Measurements from ENCODE around the gene BOLA2B.
"Not testable (repeated sequence)": the region's sequence is repeated elsewhere in the genome, so short reads cannot be mapped to it uniquely, and the experiment has no call there.

BOLA2B gene

DNA sequence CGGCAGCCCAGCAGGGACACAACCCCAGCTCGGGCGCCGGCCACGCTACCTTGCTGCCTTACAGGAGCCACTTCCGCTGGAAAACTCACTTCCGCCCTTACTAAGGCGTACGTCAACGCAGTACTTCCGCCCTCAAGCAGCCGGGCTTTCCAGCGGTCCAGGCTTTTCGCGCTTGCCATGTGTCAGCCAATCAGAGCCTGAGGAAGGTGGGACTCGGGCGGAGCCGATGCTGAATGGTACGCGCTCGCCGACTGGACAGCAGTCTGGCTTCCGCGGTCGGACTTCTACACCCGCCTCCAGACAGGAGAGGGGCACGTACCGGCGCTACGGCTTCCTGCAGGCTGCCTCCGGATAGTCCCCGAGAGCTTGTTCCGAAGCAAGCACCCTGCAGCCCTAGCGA is at the start of gene BOLA2B, which contains the start of gene SLX1A:
TSS of gene BOLA2B (minus strand) at position 52 of the 400 bp plus-strand sequence. CDS start 71 bp downstream, outside the sequence.
TSS of gene SLX1A (plus strand) at position 261 of the 400 bp plus-strand sequence. CDS start 210 bp downstream, outside the sequence.
- not testable (repeated sequence) for H3K9me3 ChIP-seq (ENCODE audit: control insufficient read depth, low read length); H3K27me3 ChIP-seq (replicated peaks; ENCODE audit: control insufficient read depth, insufficient read depth, low read length); DNase-seq (ENCODE audit: low read depth); H3K4me1 ChIP-seq (ENCODE audit: control insufficient read depth, insufficient read depth, low read length); H3K36me3 ChIP-seq (ENCODE audit: control insufficient read depth, insufficient read depth, low read length, severe bottlenecking); H3K9ac ChIP-seq (ENCODE audit: low read length)
- peak within 1 kb of the TSS; percentile 68 for H3K4me3 ChIP-seq (ENCODE audit: low read length)

DNA sequence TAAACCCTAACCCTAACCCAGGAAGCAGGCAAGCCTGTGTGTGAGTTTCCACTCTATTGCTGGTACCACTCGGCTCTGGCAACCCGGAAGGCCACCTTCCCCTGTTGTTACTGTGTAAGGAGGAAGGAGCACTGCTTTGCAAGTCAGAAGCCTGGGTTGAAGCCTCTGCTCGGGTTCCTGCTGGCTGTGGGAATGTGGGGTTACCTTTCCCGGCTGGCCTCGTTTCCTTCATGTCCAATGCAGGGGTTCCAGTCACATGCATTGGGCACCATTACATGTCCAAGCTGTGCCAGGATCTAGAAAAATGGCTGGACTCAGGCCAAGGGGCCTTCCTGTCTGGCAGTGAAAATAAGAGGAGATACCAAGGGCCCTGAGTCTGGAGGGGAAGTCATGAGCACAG is 23.6 kb upstream of the BOLA2B start:
- not testable (repeated sequence) for DNase-seq (ENCODE audit: low read depth); H3K9me3 ChIP-seq (ENCODE audit: control insufficient read depth, low read length); H3K36me3 ChIP-seq (ENCODE audit: control insufficient read depth, insufficient read depth, low read length, severe bottlenecking); H3K4me3 ChIP-seq (ENCODE audit: low read length); H3K9ac ChIP-seq (ENCODE audit: low read length); H3K27me3 ChIP-seq (replicated peaks; ENCODE audit: control insufficient read depth, insufficient read depth, low read length); H3K4me1 ChIP-seq (ENCODE audit: control insufficient read depth, insufficient read depth, low read length)

DNA sequence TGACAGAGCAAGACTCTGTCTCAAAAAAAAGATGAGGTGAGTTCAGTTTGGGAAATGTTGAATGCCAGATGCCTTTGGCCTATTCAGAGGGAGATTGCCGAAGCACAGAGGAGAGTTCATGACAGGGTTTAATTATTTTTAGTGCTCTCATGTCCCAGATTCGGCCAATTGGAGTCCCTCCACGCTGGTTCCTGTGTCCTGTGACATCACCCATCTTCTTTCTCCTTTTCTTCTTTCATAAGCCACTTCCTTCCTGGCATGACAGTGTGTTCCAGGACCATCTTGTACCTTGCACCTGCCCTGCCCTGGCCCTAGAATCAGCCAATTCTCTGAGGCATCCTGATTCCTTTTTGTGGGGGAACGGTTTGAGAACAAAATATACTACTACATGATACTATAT is 17.9 kb upstream of the BOLA2B start:
- H3K27me3 ChIP-seq (replicated peaks; ENCODE audit: control insufficient read depth, insufficient read depth, low read length); H3K9me3 ChIP-seq (ENCODE audit: control insufficient read depth, low read length); H3K36me3 ChIP-seq (ENCODE audit: control insufficient read depth, insufficient read depth, low read length, severe bottlenecking); DNase-seq (ENCODE audit: low read depth); H3K4me3 ChIP-seq (ENCODE audit: low read length); H3K4me1 ChIP-seq (ENCODE audit: control insufficient read depth, insufficient read depth, low read length); H3K9ac ChIP-seq (ENCODE audit: low read length): not testable (repeated sequence)

DNA sequence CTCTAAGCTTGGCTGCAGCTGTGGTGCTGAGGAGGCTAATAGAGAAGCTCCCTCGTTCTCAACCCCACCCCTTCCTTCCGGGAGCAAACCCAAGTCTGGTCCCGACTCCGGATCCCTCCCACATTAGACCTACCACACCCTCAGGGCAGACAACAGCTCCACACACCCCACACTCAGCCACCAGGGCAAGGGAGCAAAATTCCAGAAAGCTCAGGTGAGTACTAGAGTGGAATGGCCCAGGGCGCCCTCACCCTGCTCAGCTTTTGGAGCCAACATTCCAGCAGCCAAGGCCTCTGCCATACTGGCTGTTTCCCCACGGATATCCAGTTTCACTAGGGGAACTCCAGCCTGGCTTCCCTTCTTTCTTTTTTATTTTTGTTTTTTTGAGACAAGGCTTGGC is 15.6 kb upstream of the BOLA2B start:
- not testable (repeated sequence) for H3K4me1 ChIP-seq (ENCODE audit: control insufficient read depth, insufficient read depth, low read length); H3K9me3 ChIP-seq (ENCODE audit: control insufficient read depth, low read length); H3K9ac ChIP-seq (ENCODE audit: low read length); H3K36me3 ChIP-seq (ENCODE audit: control insufficient read depth, insufficient read depth, low read length, severe bottlenecking); H3K4me3 ChIP-seq (ENCODE audit: low read length); H3K27me3 ChIP-seq (replicated peaks; ENCODE audit: control insufficient read depth, insufficient read depth, low read length); DNase-seq (ENCODE audit: low read depth)

DNA sequence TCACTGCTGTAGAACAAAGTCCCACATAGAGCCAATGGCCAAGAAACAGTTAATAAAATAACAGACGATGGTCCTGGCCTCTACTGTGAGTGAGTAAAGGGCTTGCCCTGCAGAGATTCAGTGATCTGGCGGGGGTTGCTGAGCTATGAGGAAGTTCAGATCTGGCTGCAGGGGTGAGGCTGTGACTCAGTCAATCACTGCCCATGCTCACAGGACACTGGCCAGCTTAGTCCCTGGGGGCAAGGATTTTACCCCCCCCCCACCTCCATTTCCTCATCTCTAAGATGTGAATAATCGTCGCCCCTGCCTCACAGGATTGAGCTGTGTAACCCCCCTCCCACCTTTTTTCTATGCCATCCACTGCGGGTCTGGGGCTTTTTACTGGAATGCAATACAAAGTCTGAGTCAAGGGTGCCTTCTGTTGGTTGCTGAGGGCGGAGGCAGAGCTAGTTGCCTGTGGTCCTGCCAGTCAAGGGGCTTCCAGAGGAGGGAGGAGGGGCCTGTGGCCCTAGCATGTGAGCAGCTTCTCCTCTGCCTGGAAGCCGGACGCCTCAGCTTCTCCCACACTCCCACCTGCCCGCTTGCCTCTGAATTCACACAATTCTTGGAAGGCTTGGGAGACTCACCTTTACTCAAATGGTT is 13.7 kb upstream of the BOLA2B start:
- DNase-seq (ENCODE audit: low read depth); H3K9ac ChIP-seq (ENCODE audit: low read length); H3K4me1 ChIP-seq (ENCODE audit: control insufficient read depth, insufficient read depth, low read length): not testable (repeated sequence)

DNA sequence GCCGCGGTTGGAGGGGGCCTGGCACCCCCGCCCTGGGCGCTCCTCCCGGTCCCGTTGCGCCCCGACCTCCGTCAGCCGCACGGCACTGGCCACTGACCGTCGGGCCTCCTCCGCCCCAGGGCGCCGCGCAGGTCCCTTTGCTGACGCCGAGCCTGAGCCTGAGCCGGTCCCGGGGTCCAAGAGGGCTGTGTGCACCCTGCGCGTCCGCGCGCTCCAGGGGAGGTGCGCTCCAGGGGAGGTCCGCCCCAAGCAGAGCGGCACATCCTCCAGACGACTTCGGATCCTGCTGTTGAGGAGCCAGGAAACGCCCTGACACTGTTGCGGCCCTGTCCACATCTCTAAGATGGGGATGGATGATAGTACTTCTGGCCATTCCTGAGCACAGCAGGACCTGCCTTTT is 12.8 kb upstream of the BOLA2B start:
- H3K9ac ChIP-seq (ENCODE audit: low read length); DNase-seq (ENCODE audit: low read depth); H3K4me1 ChIP-seq (ENCODE audit: control insufficient read depth, insufficient read depth, low read length); H3K27me3 ChIP-seq (replicated peaks; ENCODE audit: control insufficient read depth, insufficient read depth, low read length); H3K4me3 ChIP-seq (ENCODE audit: low read length); H3K36me3 ChIP-seq (ENCODE audit: control insufficient read depth, insufficient read depth, low read length, severe bottlenecking); H3K9me3 ChIP-seq (ENCODE audit: control insufficient read depth, low read length): not testable (repeated sequence)

More for the DNA sequence above, 13.7 kb upstream of the BOLA2B start:
- H3K27me3 ChIP-seq (replicated peaks; ENCODE audit: control insufficient read depth, insufficient read depth, low read length); H3K9me3 ChIP-seq (ENCODE audit: control insufficient read depth, low read length); H3K36me3 ChIP-seq (ENCODE audit: control insufficient read depth, insufficient read depth, low read length, severe bottlenecking); H3K4me3 ChIP-seq (ENCODE audit: low read length): not testable (repeated sequence)

DNA sequence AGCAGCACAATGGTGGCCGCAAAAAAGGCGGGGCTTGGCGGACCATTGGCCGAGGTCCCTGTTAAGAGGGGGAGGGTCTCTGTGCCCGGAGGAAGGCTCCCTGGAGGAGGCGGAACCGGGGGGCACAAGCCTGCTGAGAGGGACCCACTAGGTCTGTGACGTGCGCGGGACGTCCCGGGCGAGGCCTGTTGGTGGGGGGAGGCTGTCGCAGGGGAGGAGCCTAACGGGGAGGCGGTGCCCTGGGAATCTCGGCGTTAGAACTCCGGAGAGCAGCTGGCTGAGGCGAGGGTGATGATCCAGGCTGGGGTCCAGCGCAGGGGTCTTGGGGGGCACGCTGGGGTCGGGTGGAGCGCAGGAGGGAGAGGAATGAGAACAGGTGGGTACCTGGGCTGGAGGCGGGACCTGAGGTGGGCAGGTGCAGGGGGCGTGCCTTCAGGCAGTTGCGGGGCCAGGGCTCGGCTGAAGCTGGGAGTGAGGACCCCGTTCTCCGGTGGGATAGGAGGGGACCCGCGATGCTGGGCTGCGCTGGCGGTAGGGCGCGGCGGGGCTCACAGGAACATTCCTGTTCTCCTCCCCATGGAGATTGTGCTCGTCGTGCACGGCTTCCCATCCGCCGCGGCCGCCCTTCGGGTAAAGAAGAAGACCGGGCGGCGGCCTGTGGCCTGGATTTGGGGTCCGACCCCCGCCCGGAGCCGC is 12.2 kb upstream of the BOLA2B start:
- H3K9ac ChIP-seq (ENCODE audit: low read length); H3K9me3 ChIP-seq (ENCODE audit: control insufficient read depth, low read length); H3K36me3 ChIP-seq (ENCODE audit: control insufficient read depth, insufficient read depth, low read length, severe bottlenecking); H3K27me3 ChIP-seq (replicated peaks; ENCODE audit: control insufficient read depth, insufficient read depth, low read length); H3K4me1 ChIP-seq (ENCODE audit: control insufficient read depth, insufficient read depth, low read length); DNase-seq (ENCODE audit: low read depth): not testable (repeated sequence)
- H3K4me3 ChIP-seq (ENCODE audit: low read length): peak overlapping the region; percentile 52

DNA sequence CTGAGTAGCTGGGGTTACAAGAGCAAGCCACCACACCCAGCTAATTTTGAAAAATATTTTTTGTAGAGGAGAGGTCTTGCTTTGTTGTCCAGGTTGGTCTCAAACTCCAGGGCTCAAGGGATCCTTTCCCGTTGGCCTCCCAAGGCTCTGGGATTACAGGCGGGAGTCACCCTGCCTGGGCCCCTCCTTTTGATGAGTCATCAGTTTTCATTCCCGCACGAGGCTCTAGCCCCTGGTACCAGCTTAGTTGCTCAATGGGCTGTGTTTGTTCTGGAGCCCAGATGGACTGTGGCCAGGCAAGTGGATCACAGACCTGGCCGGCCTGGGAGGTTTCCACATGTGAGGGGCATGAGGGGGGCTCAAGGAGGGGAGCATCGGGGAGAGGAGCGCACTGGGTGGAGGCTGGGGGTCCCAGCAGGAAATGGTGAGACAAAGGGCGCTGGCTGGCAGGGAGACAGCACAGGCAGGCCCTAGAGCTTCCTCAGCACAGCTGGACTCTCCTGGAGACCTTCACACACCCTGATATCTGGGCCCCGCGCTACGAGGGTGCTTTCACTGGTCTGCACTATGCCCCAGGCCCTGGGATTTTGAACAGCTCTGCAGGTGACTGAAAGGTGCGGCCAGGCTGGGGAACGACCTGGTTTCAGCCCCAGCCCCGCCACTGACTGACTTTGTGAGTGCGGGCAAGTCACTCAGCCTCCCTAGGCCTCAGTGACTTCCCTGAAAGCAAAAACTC is 6.3 kb upstream of the BOLA2B start:
- H3K27me3 ChIP-seq (replicated peaks; ENCODE audit: control insufficient read depth, insufficient read depth, low read length); DNase-seq (ENCODE audit: low read depth); H3K9me3 ChIP-seq (ENCODE audit: control insufficient read depth, low read length); H3K36me3 ChIP-seq (ENCODE audit: control insufficient read depth, insufficient read depth, low read length, severe bottlenecking); H3K4me1 ChIP-seq (ENCODE audit: control insufficient read depth, insufficient read depth, low read length); H3K9ac ChIP-seq (ENCODE audit: low read length); H3K4me3 ChIP-seq (ENCODE audit: low read length): not testable (repeated sequence)

DNA sequence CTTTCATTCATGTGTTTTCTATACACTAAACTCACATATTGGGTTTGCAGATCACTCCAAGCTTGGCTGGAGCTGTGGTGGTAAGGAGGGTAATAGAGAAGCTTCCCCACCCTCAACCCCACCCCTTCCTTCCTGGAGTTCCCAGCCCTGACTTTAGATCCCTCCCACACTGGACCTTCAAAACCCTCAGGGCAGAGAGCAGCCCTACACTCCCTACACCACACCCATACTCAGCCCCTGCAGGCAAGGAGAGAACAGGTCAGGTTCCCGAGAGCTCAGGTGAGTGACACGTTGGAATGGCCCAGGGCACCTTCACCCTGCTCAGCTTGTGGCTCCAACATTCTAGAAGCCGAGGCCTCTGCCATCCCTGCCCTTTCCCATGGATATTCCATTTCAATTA is 5.6 kb upstream of the BOLA2B start, which contains the start of gene SULT1A3:
TSS of gene SULT1A3 (plus strand) at position 207 of the 400 bp plus-strand sequence. CDS start 1,474 bp downstream, outside the sequence.
- not testable (repeated sequence) for H3K27me3 ChIP-seq (replicated peaks; ENCODE audit: control insufficient read depth, insufficient read depth, low read length); H3K4me3 ChIP-seq (ENCODE audit: low read length); H3K9ac ChIP-seq (ENCODE audit: low read length); H3K36me3 ChIP-seq (ENCODE audit: control insufficient read depth, insufficient read depth, low read length, severe bottlenecking); DNase-seq (ENCODE audit: low read depth); H3K4me1 ChIP-seq (ENCODE audit: control insufficient read depth, insufficient read depth, low read length); H3K9me3 ChIP-seq (ENCODE audit: control insufficient read depth, low read length)

DNA sequence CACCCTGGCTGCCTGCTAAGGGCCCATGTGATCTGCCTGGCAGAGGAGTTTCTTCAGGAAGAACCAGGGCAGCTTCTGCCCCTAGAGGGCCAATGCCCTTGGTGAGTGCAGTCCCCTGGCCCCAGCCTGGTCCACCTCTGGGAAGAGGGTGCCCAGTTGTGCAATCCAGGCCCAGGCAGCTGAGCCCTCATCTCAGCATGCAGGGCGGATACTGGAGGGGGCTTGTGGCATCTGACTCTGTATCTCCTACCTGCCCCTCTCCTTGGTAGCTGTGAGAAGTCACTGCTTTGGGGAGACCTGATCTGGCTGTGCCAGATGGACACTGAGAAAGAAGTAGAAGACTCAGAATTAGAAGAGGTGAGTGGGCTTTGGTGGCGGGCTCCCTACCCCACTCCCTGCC is 3.5 kb upstream of the BOLA2B start:
- H3K36me3 ChIP-seq (ENCODE audit: control insufficient read depth, insufficient read depth, low read length, severe bottlenecking); DNase-seq (ENCODE audit: low read depth); H3K27me3 ChIP-seq (replicated peaks; ENCODE audit: control insufficient read depth, insufficient read depth, low read length); H3K9me3 ChIP-seq (ENCODE audit: control insufficient read depth, low read length); H3K9ac ChIP-seq (ENCODE audit: low read length); H3K4me3 ChIP-seq (ENCODE audit: low read length); H3K4me1 ChIP-seq (ENCODE audit: control insufficient read depth, insufficient read depth, low read length): not testable (repeated sequence)

DNA sequence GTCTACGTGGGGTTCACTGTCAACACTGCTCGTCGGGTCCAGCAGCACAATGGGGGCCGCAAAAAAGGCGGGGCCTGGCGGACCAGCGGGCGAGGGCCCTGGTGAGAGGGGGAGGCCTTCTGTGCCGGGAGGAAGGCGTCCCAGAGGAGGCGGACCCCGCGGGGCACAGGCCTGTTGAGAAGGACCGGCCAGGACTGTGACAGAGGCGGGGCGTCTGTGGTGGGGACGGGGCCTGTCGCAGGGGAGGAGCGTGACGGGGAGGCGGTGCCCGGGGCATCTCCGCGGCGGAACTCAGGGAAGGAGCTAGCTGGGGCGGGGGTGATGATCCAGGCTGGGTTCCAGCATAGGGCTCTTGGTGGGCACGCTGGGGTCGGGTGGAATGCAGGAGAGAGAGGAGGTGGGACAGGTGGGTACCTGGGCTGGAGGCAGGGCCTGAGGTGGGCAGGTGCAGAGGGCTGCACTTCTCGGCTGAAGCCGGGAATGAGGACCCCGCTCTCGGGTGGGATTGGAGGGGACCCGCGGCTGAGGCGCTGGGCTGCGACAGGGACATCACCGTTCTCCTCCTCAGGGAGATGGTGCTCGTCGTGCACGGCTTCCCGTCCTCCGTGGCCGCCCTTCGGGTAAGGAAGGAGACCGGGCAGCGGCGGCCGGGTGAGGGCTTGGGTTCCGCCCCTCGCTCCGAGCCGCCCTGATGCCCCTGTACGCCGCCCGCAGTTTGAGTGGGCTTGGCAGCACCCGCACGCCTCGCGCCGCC is 883 bp upstream of the BOLA2B start:
- H3K27me3 ChIP-seq (replicated peaks; ENCODE audit: control insufficient read depth, insufficient read depth, low read length); H3K9me3 ChIP-seq (ENCODE audit: control insufficient read depth, low read length); H3K9ac ChIP-seq (ENCODE audit: low read length); H3K4me1 ChIP-seq (ENCODE audit: control insufficient read depth, insufficient read depth, low read length); DNase-seq (ENCODE audit: low read depth); H3K36me3 ChIP-seq (ENCODE audit: control insufficient read depth, insufficient read depth, low read length, severe bottlenecking): not testable (repeated sequence)
- H3K4me3 ChIP-seq (ENCODE audit: low read length): peak overlapping the region; percentile 68
